Activated CD4-positive, alpha-beta T cell treated with anti-CD3 and anti-CD28 coated beads, Interleukin-2, Interleukin-6, amounts not matched to agents 100 ng/mL and 50 ng/mL, durations not matched to agents 16 hours and 8 hours (primary cell): ENCODE results near the gene TRAPPC10.
"Not testable (repeated sequence)": the region's sequence is repeated elsewhere in the genome, so short reads cannot be mapped to it uniquely, and the experiment has no call there.

ENCODE experiments used
- DNase-seq: peaks from one replicate; pipeline ENCODE4 v3.0.0-alpha.2; 2020

TRAPPC10 gene

GRCh38 chr21:44090325-44090724, 78.2 kb downstream of the TRAPPC10 start:
- DNase-seq, result no peak

GRCh38 chr21:44092211-44092610, 80.1 kb downstream of the TRAPPC10 start:
- no peak for DNase-seq

GRCh38 chr21:44093761-44094160, 81.7 kb downstream of the TRAPPC10 start:
- peak; percentile 0 for DNase-seq

GRCh38 chr21:44094832-44095231, 82.7 kb downstream of the TRAPPC10 start:
- DNase-seq, result no peak

GRCh38 chr21:44098507-44098906, 86.4 kb downstream of the TRAPPC10 start:
- DNase-seq, result not testable (repeated sequence)

- not testable (repeated sequence) for DNase-seq
These were observed 86.9 kb downstream of the TRAPPC10 start for GRCh38 chr21:44098964-44099363.

- DNase-seq, result peak; percentile 50
These were observed 95.0 kb downstream of the TRAPPC10 start, which contains the start of gene PWP2 for GRCh38 chr21:44107026-44107501. PWP2 (plus strand) TSS chr21:44107399; CDS start chr21:44107417, 18 bp downstream.

- not testable (repeated sequence) for DNase-seq
These were observed 95.5 kb downstream of the TRAPPC10 start for GRCh38 chr21:44107589-44107988.

- DNase-seq, result not testable (repeated sequence)
These were observed 101.7 kb downstream of the TRAPPC10 start for GRCh38 chr21:44113702-44114371.

- DNase-seq, result not testable (repeated sequence)
These were observed 110.0 kb downstream of the TRAPPC10 start for GRCh38 chr21:44122131-44122530.

- DNase-seq, result not testable (repeated sequence)
These were observed 115.7 kb downstream of the TRAPPC10 start for GRCh38 chr21:44127827-44128226.

GRCh38 chr21:44133715-44134057, 121.6 kb downstream of the TRAPPC10 start:
- not testable (repeated sequence) for DNase-seq

GRCh38 chr21:44134732-44135131, 122.6 kb downstream of the TRAPPC10 start:
- DNase-seq, result not testable (repeated sequence)

GRCh38 chr21:44138039-44138438, 125.9 kb downstream of the TRAPPC10 start:
- not testable (repeated sequence) for DNase-seq

GRCh38 chr21:44139787-44140551, 127.9 kb downstream of the TRAPPC10 start:
- not testable (repeated sequence) for DNase-seq

- DNase-seq, result not testable (repeated sequence)
These were observed 128.4 kb downstream of the TRAPPC10 start for GRCh38 chr21:44140552-44140932.

GRCh38 chr21:44142470-44142869, 130.4 kb downstream of the TRAPPC10 start:
- DNase-seq, result not testable (repeated sequence)

- not testable (repeated sequence) for DNase-seq
These were observed 131.3 kb downstream of the TRAPPC10 start for GRCh38 chr21:44143380-44143779.

- not testable (repeated sequence) for DNase-seq
These were observed 131.9 kb downstream of the TRAPPC10 start for GRCh38 chr21:44143996-44144395.

GRCh38 chr21:44144784-44145602, 132.9 kb downstream of the TRAPPC10 start:
- DNase-seq, result not testable (repeated sequence)

GRCh38 chr21:44145616-44146015, 133.5 kb downstream of the TRAPPC10 start:
- DNase-seq, result not testable (repeated sequence)

GRCh38 chr21:44147108-44147507, 135.0 kb downstream of the TRAPPC10 start:
- not testable (repeated sequence) for DNase-seq

- DNase-seq, result not testable (repeated sequence)
These were observed 138.1 kb downstream of the TRAPPC10 start for GRCh38 chr21:44150255-44150654.
